NCI-H2196 (cell line): ENCODE data around the gene TAF4.
"Not testable (repeated sequence)": the region's sequence is repeated elsewhere in the genome, so short reads cannot be mapped to it uniquely, and the experiment has no call there.

ENCODE experiments used
- DNase-seq: peaks from one replicate; lab custom pipeline; 2025; ENCODE audit not compliant: unreplicated experiment; lab: John Stamatoyannopoulos, UW

The TAF4 gene

DNA sequence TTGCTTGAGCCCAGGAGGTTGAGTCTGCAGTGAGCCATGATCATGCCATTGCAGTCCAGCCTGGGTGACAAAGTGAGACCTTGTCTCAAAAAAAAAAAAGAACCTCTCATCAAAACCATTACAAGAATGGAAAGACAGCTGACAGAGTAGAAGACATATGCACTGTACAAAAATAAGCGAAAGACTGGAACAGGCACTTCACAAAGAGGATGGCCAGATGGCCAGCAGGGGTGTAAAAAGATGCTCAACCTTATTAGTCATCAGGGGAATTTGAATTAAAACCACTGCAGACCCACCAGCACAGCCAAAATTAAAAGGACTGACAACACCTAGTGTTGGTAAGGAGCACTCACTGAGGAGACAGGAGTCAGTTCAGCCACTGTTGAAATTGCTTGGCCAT lies 13.5 kb upstream of the TAF4 start:
- no peak for DNase-seq

DNA sequence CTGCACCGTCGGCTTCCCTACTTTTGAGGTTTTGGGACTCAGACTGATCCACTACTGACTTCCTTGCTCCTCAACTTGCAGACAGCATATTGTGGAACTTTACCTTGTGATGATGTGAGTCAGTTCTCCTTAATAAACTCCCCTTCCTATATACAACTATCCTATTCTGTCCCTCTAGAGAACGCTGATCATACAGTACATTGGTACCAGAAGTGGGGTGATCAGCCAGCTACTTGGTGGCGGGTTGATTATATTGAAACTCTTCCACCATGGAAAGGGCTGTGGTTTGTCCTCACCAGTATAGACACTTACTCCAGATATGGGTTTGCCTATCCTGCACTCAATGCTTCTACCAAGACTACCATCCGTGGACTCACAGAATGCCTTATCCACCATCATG lies 7.6 kb upstream of the TAF4 start:
- DNase-seq = no peak

DNA sequence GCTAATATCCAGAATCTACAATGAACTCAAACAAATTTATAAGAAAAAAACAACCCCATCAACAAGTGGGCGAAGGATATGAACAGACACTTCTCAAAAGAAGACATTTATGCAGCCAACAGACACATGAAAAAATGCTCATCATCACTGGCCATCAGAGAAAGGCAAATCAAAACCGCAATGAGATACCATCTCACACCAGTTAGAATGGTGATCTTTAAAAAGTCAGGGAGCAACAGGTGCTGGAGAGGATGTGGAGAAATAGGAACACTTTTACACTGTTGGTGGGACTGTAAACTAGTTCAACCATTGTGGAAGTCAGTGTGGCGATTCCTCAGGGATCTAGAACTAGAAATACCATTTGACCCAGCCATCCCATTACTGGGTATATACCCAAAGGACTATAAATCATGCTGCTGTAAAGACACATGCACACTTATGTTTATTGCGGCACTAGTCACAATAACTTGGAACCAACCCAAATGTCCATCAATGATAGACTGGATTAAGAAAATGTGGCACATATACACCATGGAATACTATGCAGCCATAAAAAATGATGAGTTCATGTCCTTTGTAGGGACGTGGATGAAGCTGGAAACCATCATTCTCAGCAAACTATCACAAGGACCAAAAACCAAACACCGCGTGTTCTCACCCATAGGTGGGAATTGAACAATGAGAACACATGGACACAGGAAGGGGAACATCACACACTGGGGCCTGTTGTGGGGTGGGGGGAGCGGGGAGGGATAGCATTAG lies 6.2 kb upstream of the TAF4 start:
- not testable (repeated sequence) for DNase-seq

DNA sequence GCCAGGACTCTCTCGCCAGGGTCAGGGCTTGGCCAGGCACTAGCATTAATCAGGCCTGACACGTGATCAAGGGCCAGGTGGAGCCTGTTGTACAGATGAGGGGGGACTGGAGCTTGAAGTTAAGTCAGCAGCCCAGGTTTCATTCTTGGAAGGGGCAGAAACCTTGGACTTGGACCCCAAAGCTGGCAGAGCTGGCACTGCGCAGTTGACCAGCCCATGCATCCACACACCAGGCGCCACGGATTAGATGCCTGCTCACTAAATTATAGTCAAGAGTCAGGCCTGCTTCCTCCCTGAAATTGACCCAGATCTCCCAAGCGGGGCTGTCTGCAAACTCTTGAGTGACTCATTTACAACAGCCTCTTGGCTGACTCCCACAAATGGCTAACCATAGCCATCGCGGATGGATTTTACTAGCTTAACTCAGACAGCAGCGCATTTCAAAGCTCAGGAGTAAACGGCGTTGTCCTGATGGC lies 4.1 kb upstream of the TAF4 start:
- DNase-seq = no peak

DNA sequence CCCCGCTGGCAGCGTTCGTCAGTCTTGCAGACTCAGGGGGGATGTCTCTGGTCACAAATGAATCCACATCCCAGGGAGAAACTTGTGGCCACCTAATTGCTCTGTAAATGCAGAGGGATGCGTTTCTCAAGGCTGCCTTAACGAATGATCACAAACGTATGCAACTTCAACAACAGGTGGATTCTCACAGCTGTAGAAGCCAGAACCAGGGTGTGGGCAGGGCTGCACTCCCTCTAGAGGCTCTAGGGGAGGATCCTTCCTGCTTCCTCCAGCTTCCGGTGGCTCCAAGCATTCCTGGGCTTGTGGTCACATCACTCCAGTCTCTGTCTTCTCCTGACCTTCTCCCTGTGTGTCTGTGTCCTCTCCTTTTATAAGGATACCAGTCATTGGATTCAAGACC lies 3.3 kb upstream of the TAF4 start:
- no peak for DNase-seq

DNA sequence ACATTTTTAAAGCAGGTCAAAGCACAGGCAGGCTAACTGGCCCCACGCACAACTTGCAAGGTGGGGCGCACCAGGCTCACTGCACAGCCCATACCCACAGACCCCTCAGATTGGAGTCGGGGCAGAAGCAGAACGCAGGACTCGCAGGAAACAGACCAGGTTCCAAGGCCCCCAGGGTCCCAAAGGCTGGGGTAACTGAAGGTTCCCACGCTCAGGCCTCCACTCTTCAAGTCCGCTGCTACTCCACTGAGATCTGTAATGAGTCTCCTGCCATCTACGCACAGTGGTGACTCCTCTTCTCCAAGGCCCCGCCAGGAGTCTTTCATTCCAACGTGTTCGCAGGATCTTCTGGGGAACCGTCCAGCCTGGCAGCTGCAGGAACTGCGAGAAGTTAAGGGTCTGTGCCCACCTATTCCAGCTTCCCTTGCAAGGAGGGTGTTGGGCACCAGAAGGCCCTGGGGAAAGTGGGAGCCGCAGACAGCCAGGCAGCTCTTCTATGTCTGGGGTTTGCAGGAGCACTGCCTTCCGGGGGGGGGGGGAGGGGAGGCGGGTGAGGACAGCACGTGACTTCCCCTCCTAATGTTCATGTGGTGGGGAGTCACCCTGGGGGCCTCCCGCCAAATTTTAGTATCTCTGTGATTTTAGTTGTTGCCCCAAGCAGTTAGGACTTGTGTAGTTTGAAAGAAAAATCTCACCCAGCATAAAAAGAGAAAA lies 2.0 kb upstream of the TAF4 start:
- no peak for DNase-seq

DNA sequence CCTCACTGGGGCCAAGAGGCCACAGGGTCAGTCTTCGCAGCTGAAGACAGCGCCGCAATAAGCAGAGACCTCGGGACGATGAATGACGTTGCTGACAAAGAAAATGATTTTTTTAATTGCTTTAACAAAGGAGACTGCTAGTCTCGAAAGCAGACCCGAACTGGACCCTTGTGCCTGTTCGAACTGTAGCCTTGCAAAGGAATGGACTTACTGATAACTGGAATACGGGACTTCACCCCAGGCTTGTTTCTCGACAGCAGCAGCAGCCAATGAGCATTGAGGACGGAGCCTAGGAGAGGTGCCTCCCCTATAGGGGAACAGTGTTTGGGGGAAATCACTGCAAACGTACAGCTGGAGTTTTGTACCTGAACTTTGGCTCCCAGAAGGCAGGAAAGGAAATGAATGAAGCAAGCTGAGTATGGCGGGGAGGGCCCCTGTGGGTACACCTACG lies 1.3 kb upstream of the TAF4 start:
- DNase-seq = no peak

DNA sequence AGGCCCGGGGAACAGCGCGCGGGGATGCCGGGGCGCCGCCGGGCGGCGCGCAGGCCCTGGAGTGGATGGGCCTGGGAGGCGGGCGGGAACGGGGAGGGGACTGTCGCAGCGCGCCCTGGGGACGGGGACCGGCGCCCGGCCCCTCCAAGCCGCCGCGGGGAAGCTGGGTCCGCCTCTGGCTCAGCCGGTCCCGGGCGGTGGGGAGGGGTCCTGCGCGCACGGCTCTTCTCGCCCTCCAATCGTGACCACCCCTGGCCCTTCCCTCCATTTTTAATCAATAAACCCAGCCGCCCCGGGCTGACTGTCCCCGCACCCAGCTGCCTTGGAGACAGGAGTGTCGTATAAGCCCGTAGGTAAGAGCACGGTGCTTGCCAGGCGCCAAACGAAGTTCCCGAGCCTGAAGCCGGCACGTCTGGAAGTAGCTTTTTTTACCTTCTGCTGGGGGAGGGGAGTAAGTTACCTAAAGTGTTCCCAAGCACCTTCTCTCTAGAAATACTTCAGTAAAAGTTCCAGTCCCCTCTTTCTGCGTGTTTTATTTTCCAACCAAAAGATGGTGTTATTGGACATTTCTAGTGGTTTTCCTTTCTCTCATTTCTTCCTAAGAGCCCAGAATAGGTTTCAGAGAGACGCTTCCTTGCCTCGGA lies 780 bp upstream of the TAF4 start:
- peak; percentile 44 for DNase-seq

DNA sequence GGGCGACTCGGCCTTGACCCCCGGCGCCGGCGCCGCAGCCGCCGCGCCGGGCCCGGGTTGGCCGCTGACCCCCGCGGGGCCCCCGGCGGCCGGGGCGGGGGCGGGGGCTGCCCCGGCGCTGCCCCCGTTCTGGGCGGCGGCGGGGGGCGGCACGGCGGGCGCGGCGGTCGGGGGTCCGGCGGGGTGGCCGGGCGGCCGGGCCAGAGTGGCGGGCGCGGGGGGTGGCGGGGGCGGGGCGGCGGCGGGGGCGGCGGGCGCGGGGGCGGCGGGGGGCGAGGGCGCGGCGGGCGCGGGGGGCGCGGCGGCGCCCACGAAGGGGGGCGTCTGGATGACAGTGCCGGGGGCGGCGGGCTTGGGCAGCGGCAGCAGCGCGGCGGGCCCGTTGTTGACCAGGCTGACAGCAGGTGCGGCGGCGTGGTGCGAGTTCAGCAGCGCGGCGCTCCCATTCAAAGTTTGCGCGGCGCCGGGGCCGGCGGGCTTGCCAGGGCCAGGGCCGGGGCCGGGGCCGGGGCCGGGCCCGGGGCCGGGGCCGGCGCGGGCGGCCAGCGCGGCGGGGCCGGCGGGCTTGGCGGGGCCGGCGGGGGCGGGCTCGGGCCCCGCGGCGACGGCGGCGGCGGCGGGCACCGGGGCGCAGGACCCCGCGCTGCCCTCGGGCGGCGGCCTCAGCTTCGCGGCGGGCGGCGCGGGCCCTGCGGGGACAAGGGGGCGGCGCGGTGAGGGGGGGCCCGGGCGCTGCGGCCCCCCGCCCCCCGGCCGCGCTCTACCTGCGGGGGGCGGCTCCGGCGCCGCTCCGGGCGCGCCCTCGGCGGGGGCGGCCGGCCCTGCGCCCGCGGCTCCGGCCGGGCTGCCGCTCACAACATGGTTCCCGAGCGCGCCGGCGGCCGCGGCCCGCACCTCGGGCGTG lies 659 bp downstream of the TAF4 start:
- DNase-seq = no peak

DNA sequence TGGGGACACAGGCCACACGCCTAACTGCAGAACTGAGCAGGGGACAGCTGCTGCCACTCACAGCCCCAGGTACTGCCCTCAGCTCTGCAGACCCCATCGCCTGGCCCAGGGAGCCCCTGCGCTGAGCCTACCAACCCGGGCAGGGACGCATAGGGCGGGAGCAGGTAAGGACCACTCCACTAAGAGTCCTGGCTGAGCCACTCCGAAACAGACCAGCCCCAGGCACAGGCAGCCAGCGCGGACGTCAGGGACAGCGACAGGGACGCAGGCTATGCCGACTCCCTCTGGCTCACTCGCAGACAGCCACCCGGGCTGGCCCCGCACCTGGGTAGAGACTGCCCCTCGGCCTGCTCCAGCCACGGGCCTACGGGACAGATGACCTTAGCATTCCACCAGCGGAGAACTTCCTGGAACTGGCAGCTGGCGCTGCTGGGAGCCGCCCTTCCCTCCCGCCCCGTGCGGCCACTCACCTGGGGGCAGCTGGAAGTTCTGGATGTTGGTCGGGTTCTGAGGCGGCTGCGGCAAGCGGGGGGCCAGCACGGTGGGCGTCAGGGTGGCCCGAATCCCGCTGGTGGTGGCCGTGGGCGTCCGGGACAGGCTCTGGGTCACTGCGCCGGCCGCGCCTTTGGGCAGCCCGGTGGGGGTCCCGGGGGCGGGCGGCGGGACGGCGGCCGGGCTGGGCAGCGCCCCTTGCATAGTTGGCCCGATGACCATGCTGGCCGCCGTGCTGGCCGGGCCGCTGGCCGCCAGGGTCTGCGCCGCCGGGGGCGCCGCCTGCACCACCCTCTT lies 1.5 kb downstream of the TAF4 start:
- no peak for DNase-seq

DNA sequence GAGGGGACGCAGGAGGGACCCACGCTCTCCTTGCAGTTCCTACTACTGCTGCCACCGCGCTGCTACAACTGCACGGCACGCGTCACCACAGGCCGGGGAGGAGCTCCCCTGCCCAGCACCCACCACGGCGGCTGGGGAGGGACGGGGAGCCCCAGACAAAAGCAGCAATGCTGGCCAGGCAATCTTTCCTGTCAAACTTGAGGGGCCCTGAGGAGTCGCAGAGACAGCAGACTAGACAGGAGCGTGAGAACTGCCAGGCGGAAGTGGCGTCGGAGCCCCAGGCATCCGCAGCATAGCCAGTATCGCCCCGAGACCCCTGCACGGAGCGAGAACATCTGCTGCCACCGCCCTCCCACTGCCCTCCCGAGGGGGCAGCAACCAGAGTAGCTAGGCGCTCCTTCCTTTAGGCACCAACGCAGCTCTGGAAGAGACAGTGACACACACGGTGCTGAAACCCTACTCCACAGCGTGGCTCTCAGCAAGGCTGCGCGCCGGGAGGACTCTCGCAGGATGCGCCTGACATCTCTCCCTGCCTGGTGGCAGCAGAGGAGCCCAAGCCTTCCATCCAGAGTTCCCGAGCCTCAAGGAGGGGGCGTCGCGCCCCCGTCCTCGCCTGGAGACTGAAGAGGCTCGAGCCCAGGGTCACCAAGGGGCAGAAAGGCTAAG lies 2.2 kb downstream of the TAF4 start:
- no peak for DNase-seq

DNA sequence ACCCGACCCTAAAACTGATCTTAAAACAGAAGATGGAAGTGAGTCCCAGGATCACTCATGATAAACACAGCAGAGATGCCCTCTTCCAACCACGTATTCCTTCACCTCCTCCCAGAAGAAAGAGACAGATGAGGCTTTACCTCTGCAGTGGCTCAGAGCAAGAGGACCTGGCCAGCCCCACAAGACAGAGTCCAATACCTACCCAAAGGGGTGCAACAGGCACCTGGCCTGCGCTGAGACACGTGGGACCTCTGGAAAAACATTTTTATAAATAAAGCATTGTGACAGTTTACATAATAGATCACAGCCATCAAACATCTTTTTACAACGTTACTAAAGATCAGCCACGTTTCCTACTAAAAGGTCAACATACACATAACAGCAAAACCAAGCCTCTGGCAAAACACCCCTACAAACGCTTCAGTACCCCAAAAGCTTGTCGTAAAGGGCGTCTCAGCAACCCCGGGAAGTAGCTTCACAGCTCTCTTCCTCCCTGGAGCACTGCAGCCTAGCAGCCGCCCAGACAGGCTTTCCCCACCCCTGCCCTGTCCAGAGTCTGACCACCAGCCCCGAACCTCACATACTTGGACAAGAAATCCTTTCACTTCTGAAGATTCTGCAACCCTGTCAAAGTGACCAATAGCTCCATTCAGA lies 2.9 kb downstream of the TAF4 start:
- no peak for DNase-seq

DNA sequence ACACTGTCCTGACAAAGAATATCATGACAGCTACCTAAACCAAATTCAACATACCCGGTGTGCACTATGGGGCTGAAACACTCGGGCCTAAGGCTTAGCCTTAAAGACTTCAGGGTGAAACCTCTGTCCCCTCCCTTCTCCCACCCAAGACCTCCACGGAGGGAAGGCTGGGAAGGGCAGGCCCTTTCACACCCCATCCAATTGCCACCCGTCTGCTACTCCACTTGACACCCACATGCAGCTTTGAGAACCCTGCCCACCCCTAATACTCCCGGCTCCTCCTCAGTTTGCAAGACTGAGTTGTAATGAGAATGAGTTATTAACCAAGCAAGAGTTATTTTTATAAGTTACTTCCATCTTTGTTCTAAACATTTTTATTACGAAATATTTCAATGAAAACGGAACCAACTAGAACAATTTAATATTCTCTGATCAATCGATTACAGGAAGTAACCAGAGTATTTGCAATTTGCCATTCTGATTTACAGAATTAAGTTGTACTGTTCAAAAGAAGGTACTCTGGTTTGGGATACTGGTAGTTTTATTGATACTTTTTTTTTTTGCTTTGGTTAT lies 3.7 kb downstream of the TAF4 start:
- DNase-seq = no peak

DNA sequence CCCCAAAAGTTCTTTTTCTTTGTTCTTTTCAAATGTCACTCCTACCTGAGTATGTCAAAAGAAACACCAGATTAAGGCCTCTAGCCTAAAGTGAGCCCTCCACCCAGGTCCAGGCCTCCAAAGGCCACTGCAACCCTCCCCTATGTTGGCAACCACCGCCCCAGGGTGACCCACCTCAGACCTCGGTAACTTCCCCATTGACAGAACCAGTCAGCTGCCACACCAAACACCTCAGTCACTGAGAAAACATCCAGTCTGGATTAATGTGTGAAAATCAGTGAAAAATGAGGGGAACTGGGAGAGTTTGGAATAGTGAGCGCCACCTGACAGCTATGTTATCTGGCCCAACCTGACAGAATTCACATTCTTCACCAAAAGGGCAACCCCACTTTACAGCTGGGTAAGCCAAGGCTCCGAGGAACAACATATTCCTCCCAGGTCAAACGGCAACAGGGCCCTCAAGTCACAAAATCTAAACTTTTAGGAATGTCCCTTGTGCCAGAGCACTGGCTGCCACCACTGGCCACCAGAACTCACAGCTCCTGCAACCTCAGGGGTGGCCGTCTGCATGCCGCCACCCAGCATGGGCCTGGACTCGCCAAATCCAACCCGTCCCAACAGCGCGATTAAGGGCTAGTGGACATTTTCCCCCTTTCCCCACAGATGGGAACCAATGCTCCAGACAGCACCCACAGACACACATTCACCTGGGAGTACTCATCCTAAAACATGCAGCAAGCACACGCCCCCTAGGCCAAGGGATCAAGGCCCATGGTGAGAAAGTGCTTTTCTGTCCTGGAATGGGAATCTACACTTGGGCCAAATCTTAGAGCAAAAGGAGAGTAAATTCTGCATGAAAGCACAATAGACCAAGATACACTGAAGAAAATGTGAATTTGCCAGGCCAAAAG lies 4.8 kb downstream of the TAF4 start:
- DNase-seq = no peak

DNA sequence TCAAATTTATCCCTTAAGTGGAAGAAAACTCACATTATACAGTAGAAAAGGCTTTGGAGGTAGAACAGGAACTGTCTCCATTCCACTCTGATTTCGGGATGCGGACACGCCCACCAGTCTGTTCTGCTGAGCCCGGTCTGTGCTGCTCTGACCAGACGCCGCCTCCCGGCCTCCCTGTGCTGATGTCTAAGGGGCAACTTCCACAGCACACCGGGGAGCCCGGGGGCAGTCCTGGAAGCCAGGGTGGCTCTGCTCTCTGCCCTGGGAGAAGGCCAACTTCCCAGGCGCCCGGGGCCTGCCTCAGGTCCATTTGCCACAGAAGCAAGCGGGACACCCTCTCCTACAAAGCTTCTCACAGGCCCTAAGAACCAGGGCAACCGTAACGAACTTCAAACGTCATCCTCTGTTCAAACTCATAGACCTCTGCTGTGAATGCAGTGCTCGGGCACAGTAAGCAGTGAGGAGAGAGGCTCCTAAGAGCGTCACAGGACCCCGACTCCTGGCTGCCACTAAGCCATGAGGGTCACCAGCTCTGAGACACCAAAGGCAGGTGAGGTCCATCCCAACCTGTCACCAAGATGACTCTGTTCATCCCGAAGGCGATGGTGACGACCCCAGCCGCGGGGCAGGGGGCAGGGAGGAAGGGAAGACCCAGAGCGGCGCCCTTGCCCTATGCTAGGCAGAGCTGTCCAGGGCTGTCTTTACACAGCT lies 5.6 kb downstream of the TAF4 start:
- no peak for DNase-seq

DNA sequence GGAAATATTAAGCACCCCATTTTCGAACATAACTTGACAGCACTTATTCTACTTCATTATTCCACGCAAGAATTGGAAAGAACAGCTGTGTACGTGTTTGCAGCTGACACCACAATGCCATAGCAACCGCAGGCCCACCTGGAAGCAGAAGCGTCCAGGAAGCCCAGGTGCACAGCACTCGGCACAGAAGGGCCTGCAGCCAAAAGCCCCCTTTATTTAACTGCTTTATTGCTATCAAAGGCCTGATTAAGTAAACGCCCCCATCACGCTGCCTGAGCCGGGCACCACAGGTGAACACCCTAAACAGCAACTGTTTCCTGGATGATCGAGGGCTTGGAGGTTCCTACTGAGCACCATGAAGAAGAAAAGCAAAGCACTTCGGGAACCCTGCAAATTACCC lies 6.3 kb downstream of the TAF4 start:
- DNase-seq = no peak

DNA sequence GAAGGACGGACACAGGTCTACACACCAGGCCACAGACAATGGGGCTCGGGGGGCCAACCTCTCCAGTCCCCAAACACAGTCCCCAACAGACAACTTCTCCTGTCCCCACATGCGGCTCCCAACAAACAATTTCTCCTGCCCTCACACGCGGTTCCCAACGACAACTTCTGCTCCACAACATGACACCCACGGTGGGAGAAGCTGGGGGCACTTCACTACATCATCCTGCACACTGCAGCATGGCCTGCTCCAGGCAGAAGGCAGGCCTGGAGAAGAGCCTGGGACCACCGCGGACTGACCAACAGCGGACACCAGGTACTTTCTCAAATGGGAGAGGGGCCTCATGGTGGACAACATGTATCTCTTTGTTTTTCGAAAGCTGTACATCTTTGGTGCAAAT lies 6.7 kb downstream of the TAF4 start:
- no peak for DNase-seq
